GM18498 (cell line): ENCODE results near the gene BNIP2.
A peak's percentile ranks its signal among the peaks of the same experiment; 100 is the strongest.
"Not testable (repeated sequence)": the region's sequence is repeated elsewhere in the genome, so short reads cannot be mapped to it uniquely, and the experiment has no call there.

Experiments used
- ATAC-seq: cut with Tn5 transposase; IDR thresholded peaks from one replicate; pipeline ENCODE4 v1.9.1; 2021; ENCODE audit warnings: mild to moderate bottlenecking, moderate library complexity; ENCODE audit not compliant: unreplicated experiment

BNIP2 gene

GRCh38 chr15:59689626-59690236 is 611 bp upstream of the BNIP2 start:
- ATAC-seq, result no peak

- peak; percentile 7 for ATAC-seq
These were observed 718 bp downstream of the BNIP2 start for GRCh38 chr15:59688423-59688781.

- ATAC-seq, result no peak
These were observed 1.3 kb downstream of the BNIP2 start for GRCh38 chr15:59687836-59688235.

DNA sequence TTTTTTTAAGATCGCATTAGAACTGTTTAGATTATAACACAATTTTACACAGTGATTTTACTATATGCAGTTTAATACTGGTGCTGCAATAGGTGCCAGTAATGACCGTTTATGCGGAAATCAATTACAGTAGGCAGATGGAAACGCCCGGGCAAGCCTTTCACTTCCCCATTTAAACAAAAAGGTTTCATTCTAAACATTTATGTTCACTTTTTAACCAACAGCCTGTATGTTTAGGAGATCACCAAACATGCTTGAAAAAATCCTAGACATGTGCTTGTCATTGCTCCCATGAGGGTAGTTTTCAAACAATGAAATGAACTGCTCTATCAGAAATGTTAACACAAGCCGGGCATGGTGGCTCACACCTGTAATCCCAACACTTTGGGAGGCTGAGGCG is 2.7 kb downstream of the BNIP2 start:
- ATAC-seq, result no peak

DNA sequence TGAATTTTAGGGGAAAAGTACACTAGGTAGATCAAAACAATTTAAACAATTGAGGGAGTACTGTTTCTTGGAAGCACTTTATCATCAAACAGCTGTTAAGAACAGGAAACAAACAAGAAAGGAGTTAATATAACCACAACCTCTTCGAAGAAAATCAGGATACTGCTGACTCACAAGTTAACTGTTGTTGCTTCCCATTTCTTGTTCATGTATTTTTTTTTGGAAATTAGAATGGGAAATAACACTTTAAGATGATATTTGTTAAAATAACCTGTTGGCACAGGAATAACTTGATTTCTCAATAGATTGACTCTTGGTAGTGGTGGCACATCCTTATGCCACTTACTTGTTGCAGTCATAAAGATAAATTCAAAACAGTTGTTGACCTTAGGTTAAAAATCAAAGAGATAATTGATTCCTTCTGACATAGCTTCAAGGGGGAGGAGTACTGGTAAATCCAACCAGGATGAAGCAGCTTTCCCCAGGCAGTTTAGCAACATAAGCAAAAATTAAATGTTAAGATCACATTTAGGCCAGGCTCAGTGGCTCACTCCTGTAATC is 3.3 kb downstream of the BNIP2 start:
- no peak for ATAC-seq

- ATAC-seq, result no peak
These were observed 8.2 kb downstream of the BNIP2 start for GRCh38 chr15:59680870-59681269.

- no peak for ATAC-seq
These were observed 8.8 kb downstream of the BNIP2 start for GRCh38 chr15:59680346-59680745.

GRCh38 chr15:59678620-59679019 is 10.5 kb downstream of the BNIP2 start:
- no peak for ATAC-seq

- no peak for ATAC-seq
These were observed 10.9 kb downstream of the BNIP2 start for GRCh38 chr15:59678172-59678571.

DNA sequence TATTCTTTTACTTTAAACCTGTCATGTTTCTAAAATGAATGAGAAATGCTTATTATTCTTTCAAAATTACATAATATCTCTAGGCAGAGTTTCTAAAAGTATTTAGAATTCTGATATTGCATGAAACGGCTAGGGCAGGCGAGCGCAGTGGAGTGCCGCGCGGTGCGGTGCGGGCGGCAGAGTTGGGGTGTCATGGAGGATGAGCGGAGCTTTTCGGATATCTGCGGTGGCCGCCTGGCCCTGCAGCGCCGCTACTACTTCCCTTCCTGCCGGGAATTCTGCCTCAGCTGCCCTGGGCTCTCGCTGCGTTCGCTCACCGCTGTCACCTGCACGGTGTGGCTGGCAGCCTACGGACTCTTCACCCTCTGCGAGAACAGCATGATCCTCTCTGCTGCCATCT is 12.6 kb downstream of the BNIP2 start:
- ATAC-seq, result no peak

- ATAC-seq, result no peak
These were observed 14.7 kb downstream of the BNIP2 start for GRCh38 chr15:59674361-59674877.

GRCh38 chr15:59668556-59668955 is 20.6 kb downstream of the BNIP2 start:
- ATAC-seq, result no peak

GRCh38 chr15:59662260-59662659 is 26.9 kb downstream of the BNIP2 start:
- no peak for ATAC-seq

GRCh38 chr15:59659366-59659765 is 29.8 kb downstream of the BNIP2 start:
- no peak for ATAC-seq

- peak; percentile 10 for ATAC-seq
These were observed 31.4 kb downstream of the BNIP2 start for GRCh38 chr15:59657635-59658125.

GRCh38 chr15:59656897-59657634 is 32.1 kb downstream of the BNIP2 start, which contains the start of gene GTF2A2:
GTF2A2 (minus strand) TSS chr15:59657515; CDS start chr15:59652277, 5,238 bp downstream.
- ATAC-seq, result peak; percentile 99

DNA sequence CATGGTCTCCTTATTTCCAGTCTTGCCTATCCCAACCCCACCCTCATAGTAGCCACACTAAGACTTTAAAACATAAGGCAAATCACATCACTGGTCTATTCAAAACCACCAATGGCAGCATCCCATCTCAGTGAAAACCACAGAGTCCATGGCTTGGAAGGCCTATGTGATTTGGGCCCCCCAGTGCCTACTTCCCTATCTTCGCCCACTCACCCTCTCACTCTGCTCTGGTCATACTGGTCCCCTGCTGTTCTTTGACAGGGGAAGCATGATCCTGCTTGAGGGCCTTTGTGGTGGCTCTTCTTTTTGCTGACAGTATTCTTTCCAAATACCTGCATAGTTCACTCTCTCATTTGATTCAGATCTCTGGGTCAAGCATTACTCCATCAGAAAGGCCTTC is 35.1 kb downstream of the BNIP2 start:
- no peak for ATAC-seq

- ATAC-seq, result no peak
These were observed 39.5 kb downstream of the BNIP2 start for GRCh38 chr15:59649603-59650002.

GRCh38 chr15:59647085-59647484 is 42.0 kb downstream of the BNIP2 start:
- ATAC-seq, result no peak

DNA sequence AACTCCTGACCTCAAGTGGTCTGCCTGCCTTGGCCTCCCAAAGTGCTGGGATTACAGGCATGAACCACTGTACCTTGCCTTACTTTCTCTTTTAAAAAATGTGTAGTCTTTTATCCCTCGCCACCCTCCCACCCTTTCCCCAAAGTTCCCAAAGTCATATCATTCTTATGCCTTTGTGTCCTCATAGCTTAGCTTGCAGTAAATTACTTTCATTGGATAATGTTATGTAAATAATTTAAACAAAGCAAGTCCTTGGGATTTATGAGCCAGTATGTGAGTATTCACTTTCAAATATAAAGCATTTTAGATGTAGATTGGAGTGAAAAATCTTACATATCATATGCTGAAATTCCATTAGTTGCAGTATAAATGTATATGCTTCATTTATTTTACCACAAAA is 42.8 kb downstream of the BNIP2 start:
- no peak for ATAC-seq

DNA sequence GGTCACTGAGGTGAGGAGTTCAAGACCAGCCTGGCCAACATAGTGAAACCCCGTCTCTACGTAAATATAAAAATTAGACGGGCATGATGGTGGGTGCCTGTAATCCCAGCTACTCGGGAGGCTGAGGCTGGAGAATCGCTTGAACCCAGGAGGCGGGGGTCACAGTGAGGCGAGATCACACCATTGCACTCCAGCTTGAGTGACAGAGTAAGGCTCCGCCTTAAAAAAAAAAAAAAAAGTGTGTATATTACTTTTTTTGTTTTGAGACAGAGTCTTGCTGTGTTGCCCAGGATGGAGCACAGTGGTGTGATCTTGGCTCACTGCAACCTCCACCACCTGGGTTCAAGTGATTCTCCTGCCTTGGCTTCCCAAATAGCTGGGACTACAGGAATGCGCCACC is 43.3 kb downstream of the BNIP2 start:
- ATAC-seq, result not testable (repeated sequence)

- no peak for ATAC-seq
These were observed 44.4 kb downstream of the BNIP2 start for GRCh38 chr15:59644756-59645155.
